ENCODE results near the gene DNAJC10.

- TF ChIP-seq POLR2A (IDR thresholded peaks at IDR 0.05; ENCODE audit: low read length) (no peak), GATA1 (IDR thresholded peaks at IDR 0.05; ENCODE audit: low read depth, low read length) (no peak)
Measured at GRCh38 chr2:182817558-182817957, 101.5 kb downstream of the DNAJC10 start.

Measured in erythroblast (primary cell).